ENCODE results near the gene MMP11. TPM values are rescaled to one million over a fixed set of nuclear protein-coding genes. Genes with fewer than 3 reads are reported as not detected.

Gene MMP11
- total RNA-seq, 3 donors from 2014 or later, result 2.0 to 6.3 (median 4.0) TPM

DNA sequence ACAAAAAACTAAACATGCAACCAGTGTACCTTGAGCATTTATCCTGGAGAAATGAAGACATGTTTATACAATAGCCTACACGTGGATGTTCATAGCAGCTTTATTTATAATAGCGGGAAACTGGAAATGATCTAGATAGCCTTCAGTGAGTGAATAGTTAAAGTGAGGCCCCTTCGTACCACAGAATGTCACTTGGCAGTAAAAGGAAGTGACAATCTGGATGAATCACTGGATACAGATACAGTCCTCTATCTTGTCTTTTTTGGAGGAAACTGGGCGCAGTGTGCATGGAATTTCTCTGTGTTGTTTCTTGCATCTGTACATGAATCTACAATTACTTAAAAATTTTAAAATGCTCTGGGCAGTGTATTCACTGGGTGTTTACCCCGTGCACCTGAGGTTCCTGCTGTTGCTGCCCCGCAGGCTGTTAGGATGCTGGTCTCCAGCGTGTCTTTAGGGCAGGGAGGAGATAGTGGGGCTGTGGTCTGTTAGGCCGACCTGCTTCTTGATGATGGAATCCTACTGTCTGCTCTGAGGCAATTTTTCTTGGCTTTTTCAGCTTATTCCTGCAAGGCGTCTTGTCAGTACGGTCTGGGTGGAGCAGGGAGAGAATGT lies 43.0 kb downstream of the MMP11 start:
- no peaks in the 10 kb centered on the region for H3K4me1 ChIP-seq (ENCODE audit: low read depth)
- DNase-seq (peak in 1 of 3 donors; percentile 7), ATAC-seq (no peak)
- intact Hi-C loops (cut with DNase I, micrococcal nuclease), result no loop called here
- H3K36me3 ChIP-seq (ENCODE audit: low read depth), result peaks cover 11% of the 10 kb centered on the region
- H3K9me3 ChIP-seq, result no peaks in the 10 kb centered on the region
- H3K4me3 ChIP-seq, result no peak overlapping the region
- TF ChIP-seq CTCF (IDR thresholded peaks at IDR 0.05), result no peak

GRCh38 chr22:23816156-23816976 lies 43.7 kb downstream of the MMP11 start:
- no peak for TF ChIP-seq CTCF (IDR thresholded peaks at IDR 0.05)

DNA sequence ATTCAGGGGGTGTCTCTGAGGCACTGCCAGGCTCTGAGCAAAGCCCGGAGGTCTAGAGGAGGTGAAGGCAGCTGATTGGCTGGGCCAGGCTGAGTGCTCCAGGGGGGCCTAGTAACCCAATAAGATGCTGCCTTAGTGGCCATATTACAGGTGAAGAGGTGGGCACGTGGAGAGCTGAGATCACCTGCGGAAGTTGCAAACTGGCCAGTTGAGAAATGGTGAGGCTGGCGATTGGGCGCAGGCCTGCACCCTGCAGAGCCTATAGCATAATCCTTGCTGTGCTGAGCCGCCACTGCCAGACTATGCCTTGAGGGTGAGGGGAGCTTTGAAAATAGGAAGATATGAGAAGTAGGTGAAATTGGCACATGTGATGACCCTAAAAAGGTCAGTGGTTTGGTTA lies 44.5 kb downstream of the MMP11 start:
- ATAC-seq (no peak), DNase-seq (peak in 1 of 3 donors; percentile 20)
- intact Hi-C loops (cut with DNase I, micrococcal nuclease), result no loop called here
- TF ChIP-seq CTCF (IDR thresholded peaks at IDR 0.05), result no peak
- H3K4me3 ChIP-seq, result no peak overlapping the region
- peaks cover 11% of the 10 kb centered on the region for H3K36me3 ChIP-seq (ENCODE audit: low read depth)
- no peaks in the 10 kb centered on the region for H3K9me3 ChIP-seq
- H3K4me1 ChIP-seq (ENCODE audit: low read depth), result no peaks in the 10 kb centered on the region

More at GRCh38 chr22:23816156-23816976, 43.7 kb downstream of the MMP11 start:
- peak in 1 of 3 donors; percentile 14 for DNase-seq
- no peak overlapping the region for H3K4me3 ChIP-seq
- ATAC-seq, result no peak
- no peaks in the 10 kb centered on the region for H3K9me3 ChIP-seq
- intact Hi-C loops (cut with DNase I, micrococcal nuclease), result no loop called here
- H3K4me1 ChIP-seq (ENCODE audit: low read depth), result no peaks in the 10 kb centered on the region
- H3K36me3 ChIP-seq (ENCODE audit: low read depth), result peaks cover 11% of the 10 kb centered on the region

GRCh38 chr22:23818541-23818940 lies 45.9 kb downstream of the MMP11 start:
- no peak for ATAC-seq
- H3K9me3 ChIP-seq, result no peaks in the 10 kb centered on the region
- no peak for DNase-seq
- intact Hi-C loops (cut with DNase I, micrococcal nuclease), result no loop called here
- H3K36me3 ChIP-seq (ENCODE audit: low read depth), result peaks cover 11% of the 10 kb centered on the region
- no peak overlapping the region for H3K4me3 ChIP-seq
- TF ChIP-seq CTCF (IDR thresholded peaks at IDR 0.05), result no peak
- no peaks in the 10 kb centered on the region for H3K4me1 ChIP-seq (ENCODE audit: low read depth)

- DNase-seq, result peak in 2 of 3 donors; percentile 33 to 62
- Histone ChIP-seq H3K9me3 (no peaks in the 10 kb centered on the region), H3K36me3 (ENCODE audit: low read depth) (peaks cover 11% of the 10 kb centered on the region), H3K4me1 (ENCODE audit: low read depth) (no peaks in the 10 kb centered on the region), H3K4me3 (no peak overlapping the region)
- peak; percentile 85 for ATAC-seq
- TF ChIP-seq CTCF (IDR thresholded peaks at IDR 0.05), result no peak
- intact Hi-C loops (cut with DNase I, micrococcal nuclease), result no loop called here
Observed at GRCh38 chr22:23820748-23821211, 48.1 kb downstream of the MMP11 start.
